Measurements from ENCODE around the gene RAB3GAP2.

- no peak for TF ChIP-seq EP300 (IDR thresholded peaks at IDR 0.05)
- TF ChIP-seq POLR2A (IDR thresholded peaks at IDR 0.05), result no peak
These were observed 47.6 kb downstream of the RAB3GAP2 start for GRCh38 chr1:220224611-220225124.

Measured in ovary (tissue), 1 donor.